GM21576 (cell line): Measurements from ENCODE around the gene TBC1D22A.

Experiments
- ATAC-seq: cut with Tn5 transposase; IDR thresholded peaks from one replicate; pipeline ENCODE4 v1.9.1; 2021; ENCODE audit warnings: mild to moderate bottlenecking, moderate library complexity; ENCODE audit not compliant: unreplicated experiment

Gene TBC1D22A

DNA sequence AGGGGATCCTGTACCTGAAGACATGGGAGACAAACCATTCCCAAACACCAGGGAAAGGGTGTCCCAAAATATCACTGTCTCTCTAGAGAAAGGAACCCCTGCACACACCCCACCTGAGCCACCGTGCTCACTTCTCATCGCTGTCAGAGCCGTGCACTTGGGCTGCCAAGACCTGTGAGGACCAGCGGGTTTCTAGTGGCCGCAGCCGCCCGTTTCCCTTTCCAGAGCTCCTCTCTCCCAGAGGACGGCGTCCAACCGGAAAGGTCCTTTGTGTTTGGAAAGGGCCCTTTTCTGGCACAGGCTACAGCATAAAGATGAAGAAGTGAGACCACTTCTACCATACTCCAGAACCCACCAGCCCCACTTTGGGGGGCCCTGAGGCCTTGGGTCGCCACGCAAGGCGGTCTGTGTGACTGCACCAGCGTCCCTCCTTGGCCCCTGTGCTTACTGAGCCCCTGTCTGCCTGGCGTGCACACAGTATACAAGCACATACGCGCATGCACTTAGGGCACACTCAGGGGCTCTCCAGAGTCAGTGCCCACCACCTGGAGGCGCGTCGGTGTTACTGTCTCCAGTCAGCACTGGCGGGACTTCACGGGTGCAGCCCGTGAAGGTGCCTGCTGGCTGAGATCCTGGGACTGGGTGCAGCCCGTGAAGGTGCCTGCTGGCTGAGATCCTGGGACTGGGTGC, 381.8 kb downstream of the TBC1D22A start:
- no peak for ATAC-seq

DNA sequence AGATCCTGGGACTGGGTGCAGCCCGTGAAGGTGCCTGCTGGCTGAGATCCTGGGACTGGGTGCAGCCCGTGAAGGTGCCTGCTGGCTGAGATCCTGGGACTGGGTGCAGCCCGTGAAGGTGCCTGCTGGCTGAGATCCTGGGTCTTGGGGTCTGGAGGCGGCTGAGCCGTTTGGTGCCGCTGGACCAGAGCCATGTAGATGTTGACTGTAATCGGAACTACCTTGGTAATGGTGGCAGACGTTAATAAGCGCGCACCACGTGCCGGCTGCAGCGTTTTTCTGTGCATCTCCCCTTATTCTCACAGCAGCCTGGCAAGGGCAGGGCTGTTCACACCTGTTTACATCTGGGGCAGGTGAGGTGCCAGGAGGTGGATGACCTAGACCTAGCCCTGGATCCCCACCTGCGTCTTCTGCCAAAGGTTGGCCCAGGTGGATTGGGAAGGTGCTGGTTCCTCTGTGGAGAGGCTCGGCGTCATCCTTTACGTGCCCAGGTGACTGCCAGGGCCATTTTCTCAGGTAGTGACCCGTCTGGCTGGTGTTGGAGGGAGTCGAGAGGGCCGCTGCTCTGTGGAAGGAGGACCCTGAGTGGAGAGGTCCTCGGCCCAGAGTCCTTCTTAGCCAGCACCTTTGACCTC, 382.5 kb downstream of the TBC1D22A start:
- no peak for ATAC-seq

DNA sequence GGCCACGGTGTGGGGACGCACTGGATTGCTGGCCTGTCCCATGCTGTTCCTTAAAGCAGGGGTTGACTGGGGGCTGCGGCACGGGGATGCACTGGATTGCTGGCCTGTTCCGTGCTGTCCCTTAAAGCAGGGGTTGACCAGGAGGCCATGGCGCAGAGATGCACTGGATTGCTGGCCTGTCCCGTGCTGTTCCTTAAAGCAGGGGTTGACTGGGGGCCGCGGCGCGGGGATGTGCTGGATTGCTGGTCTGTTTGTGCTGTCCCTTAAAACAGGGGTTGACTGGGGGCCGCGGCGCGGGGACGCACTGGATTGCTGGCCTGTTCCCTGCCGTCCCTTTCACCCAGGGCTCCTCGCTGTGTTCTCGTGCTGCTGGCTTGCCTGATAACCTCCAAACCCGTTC, 383.4 kb downstream of the TBC1D22A start:
- ATAC-seq: no peak

DNA sequence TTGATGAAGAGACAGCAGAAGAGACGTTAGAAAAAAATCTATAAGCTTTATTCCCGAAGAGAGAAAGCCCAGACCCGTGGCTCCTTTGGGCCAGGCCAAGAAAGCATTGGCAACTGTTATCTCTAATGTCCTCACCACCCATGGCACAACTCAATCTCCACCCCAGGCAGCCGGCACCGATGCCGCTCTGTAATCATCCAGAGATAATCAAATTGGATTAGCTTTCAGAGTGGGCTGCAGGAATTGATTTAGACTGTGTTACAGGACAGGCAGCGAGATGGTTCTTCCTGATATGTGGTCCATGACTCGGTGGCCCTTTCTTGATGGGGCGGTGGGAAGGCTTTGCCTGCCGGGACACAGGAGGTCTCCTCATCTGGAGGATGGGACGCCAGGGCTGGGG, 383.9 kb downstream of the TBC1D22A start:
- ATAC-seq: no peak

DNA sequence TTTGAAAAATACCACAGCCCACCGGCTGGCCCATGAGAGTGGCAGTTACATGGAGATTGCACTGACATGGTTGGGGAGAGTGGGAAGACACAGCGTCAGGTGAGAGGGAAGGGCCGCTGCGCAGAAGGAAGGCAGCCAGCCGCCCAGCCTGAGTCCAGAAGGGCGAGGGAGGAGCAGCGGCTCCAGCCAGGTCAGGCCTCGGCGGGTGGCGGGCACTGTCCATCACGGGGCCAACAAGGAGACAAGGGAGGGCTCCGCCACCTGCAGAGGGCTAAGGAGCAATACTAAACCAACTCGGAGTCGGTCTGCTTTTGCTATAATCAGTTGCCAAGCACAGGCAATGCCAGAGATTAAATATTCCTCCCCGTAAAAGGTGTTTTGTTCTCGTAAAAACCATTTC, 384.5 kb downstream of the TBC1D22A start:
- ATAC-seq: no peak

DNA sequence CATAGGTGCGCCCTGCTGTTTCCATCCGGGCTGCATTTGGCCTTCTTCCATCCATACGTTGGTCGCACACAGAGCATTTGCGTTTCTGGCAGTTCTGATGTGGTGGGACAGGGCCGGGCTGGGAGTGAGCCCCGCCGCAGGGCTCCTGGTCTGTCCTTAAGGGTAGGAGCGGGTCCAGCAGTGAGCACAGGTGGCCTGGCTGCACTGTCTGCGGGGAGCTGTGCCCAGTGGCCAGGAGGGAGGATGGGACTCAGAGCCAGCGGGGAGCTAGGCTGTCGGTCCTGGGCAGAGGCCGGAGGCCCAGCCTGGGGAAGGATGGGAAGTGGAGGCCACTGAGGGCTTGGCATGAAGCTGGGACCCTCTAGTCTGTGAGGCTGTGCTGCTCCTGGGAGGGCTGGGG, 385.1 kb downstream of the TBC1D22A start:
- no peak for ATAC-seq

DNA sequence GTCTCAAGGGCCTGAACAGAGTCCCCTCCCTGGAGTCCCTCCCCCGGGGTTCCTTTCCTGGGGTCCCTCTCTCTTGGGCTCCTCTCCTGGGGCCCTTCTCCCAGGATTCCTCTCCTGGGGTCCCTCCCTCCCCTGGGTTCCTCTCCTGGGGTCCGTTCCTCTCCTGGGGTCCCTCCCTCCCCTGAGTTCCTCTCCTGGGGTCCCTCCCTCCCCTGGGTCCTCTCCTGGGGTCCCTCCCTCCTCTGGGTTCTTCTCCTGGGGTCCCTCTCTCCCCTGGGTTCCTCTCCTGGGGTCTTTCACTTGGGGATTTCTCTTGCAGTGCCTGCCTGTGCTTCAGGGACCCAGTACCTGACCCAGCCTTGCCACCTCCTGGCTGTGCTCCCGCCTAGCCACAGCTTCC, 386.1 kb downstream of the TBC1D22A start:
- ATAC-seq: no peak

DNA sequence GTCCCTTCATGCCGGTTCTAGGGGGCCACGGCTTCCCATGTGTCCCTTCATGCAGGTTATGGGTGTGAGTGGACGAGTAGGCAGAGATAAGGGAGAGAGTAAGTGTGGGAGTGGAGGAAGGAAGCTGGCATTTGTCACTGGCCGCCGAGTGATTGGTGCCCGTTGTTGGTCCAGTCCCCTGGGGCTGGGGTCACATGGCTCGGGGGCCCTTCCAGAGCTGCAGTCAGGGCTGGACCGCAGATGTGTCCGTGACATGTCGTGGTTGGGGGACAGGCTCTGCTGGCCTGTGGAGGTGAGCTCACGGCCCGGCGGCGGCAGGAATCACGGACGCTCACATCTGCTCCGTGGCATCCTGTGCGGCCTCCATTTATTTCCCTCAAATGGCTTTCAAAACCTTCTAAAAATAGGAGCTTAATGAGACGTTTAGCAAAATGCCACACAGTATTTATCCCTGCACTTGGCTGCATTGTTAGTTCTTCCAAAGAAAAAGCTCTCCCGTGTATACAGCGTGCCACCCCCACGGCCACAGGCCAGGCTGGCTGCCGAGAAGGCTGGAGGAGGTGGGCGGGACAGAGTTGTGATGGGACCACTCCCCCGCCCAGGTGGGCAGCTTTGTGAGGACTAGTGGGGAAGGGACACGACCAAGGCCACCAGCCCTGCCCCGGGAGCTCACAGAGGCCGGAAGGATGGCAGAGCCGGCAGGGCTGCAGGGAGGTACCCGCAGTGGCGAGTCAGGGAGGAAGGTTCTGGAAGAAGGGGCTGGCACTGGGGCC, 386.7 kb downstream of the TBC1D22A start:
- ATAC-seq: no peak

DNA sequence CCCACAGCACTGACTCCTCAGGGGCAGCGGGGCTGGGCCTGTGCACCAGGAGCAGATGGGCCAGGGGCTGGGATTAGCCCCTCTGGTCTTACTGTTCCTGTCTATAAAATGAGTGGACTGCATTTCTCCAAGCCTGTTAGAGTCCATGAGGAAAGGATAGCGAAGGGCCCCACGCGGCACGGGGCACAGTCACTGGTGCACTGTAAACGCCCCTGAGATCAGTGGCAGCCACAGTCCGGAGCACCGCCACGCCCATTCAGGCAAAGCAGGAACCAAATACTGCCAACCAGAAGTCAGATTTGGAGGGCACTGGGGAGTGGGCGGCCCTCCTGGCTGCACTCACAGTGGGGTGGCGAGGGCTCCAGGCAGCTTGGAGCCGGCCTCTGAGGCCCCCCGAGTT, 387.5 kb downstream of the TBC1D22A start:
- no peak for ATAC-seq

DNA sequence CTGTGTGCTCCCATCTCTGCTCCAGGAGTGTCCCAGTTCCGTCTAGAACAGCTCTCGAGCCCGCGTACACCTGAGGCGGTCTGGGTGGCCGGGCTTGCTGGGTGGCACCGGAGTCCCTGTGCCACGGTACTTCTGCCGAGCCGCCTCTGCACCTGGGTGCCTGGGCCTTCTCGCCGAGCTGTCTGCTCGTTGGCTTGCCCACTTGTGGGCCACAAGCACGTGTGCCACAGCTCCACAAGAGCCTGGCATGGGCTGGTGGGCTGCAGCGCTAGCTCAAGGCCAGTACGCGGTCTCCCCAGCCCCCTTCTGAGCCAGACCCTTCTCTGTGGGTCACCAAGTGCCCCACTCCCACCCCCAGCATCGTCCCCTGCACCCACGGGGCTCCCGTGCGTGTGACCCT, 388.0 kb downstream of the TBC1D22A start:
- no peak for ATAC-seq

DNA sequence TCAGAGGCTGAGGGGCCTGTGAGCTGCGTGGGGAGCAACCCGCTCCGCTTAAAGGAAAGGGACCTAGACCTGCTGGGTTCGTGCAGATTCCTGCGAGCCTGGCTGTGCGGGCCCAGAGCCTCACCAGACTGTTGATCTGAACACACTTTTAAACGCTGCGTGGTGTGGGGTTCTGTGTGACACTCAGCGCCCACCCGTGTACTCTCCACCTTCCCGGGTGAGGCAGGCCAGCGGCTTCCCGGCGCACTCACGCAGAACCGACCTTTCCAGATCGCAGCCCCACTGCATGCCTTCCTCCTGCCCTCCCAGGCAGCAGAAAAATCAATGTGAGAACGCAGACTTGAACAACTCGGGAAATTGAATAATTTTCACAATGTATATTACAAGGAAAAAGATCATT, 388.6 kb downstream of the TBC1D22A start:
- ATAC-seq: no peak

DNA sequence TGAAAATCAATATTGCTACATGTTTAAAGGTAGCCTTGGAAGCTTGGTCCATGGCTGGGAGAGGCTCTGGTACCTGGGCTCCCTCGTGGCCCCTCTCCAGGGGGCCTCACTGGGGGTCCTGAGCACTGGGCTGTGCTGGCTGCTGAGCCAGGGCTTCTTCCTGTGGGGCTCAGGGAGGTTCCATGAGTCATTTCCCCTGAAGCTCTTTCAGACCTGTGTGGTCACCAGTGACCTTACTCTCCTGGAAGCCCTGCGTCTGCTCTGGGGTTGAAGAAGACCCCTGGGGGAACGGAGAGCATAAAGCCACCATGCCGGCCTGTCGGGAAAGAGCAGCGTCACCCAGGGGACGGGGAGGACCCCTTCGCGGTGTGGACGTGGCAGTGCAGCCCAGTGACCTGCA, 389.0 kb downstream of the TBC1D22A start:
- no peak for ATAC-seq

DNA sequence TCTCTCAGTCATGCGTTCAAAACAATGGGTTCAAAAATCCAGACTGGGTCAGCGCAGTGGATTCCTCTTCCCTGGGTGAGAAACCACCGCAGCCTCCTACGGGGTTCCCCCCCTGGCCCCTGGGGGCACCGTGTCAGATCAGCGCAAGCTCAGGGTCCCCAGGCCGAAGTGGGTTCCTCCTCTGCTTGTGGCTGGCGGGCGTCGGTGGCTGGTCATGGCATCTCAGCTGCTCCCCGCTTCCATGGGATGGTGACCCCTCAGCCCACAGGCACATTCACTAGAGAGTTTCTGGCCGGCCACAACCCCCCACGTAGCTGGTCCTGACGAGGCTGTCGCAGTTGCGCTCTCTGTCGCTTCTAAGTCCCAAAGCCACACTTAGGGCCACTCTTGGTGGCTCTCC, 389.8 kb downstream of the TBC1D22A start:
- no peak for ATAC-seq

DNA sequence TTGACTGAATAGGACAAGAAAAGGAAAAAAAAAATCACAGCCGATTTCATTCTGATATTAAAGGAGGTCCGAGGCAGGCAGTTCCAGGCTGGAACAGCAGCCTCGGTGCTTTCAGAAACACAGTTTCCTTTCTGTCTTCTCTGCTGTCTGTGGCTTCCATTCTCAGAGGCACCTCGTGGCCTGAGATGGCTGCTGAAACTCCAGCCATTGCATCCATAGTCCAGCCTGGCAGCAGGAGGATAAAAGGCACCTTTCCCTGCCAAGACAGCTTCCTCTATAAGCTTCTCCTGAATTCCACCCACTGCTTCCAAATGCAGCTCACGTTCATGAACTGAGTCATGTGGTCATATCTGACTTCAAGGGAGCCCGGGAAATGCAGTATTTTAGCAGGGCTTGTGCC, 390.5 kb downstream of the TBC1D22A start:
- no peak for ATAC-seq

DNA sequence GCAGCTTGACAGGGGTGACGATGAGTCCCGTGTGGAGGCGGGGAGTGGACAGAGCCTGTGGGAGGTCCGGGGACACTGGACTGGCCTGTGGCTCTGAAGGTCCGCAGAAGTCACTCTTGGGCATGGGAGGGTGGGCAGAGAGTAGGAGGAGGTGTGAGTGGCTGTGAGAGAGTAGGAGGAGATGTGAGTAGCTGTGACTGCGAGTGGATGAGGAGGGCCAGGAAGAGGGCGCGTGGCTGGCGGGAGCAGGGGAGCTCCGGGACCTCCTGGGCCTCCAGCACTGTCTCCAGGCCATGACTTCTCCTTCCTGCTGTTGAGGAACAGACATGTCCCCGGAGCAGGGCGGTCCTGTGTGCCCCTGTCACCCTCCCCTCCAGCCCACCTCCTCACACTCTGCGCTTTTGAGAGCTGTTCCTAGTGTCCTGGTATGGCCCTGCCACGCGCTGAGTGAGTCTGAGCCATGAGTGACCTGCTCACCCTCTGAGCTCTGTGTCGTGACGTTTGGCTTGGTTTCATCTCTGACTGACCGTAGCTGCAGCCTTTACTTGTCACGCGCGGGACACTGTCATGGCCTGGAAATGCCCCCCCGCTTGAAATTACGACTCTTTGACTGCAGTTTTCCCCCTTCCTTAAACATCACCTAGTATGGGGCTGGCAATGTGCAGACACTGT, 391.5 kb downstream of the TBC1D22A start:
- no peak for ATAC-seq

DNA sequence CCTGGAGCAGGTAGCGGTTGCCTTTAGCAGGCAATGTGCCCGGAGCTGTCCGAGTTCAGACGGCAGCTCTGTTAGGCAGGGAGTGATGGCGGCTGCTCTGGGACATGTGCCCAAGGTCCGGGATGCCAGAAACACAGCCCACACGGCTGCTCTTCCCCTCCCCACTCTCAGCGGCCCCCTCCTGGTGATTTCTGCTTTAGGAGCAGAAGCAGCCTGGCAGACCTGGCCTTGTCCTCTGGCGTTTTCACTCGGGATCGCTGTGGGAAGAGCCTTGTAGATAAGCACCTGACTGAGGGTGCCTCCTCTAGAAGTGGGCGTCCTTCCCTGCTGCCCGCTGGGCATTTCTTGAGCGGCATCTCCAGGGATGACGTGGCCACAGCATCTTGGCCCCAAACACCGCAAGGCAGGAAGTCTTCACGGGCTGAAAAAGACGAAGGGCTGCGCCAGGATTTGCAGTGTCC, 392.2 kb downstream of the TBC1D22A start:
- ATAC-seq: no peak

DNA sequence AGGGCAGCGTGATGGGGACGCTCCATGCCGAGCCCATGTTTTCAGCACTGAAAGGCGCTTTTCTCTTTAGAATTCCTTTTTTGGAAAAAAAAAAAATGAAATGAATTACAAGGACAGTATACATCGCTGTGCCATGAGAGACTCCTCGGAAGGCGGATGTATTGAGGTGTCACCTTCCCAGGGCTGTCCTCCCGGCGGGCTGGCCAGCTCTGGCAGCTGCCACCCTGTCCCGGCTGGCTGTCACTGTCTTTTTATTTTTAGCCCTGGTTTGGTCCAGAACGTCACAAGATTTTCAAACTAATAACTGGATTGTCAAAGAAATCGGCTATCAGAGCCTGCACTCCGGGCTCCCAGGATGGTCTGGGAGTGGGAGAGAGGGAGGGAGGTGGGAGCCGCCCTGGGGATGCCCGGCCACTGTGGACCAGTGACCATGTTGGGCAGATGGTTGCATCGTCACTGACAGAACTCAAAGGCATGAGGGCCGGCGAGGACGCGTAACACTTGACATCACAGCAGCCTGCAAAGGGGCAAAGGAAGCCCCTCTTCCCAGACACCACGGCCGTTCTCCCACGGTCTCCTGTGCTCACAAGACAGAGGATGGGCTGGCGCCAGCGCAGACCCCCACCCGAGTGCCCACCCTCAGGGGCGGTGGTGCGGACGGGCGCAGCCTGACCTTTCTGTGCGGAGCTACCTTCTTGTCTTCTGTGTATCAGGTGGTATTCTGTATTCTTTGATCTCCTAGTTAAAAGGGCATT, 392.9 kb downstream of the TBC1D22A start:
- ATAC-seq: no peak

DNA sequence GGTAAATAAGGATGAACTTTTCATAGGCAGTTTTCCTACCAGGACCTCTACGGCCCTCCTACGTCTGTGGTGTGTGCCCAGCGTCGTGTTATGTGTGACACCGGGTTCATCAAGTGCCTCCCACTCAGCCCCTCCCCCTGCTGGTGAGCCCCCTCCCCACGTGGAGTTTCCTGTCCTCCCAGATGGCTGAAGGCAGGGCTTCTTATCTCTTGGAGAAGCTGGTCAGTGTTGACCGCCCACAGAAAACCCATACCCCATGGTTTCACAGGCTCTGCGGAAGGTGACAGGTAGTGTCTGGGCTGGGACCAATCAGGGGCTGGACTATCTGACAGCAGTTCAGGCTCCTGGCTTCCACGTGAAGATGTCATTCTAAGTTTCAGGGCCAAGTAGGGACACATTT, 393.5 kb downstream of the TBC1D22A start:
- no peak for ATAC-seq

DNA sequence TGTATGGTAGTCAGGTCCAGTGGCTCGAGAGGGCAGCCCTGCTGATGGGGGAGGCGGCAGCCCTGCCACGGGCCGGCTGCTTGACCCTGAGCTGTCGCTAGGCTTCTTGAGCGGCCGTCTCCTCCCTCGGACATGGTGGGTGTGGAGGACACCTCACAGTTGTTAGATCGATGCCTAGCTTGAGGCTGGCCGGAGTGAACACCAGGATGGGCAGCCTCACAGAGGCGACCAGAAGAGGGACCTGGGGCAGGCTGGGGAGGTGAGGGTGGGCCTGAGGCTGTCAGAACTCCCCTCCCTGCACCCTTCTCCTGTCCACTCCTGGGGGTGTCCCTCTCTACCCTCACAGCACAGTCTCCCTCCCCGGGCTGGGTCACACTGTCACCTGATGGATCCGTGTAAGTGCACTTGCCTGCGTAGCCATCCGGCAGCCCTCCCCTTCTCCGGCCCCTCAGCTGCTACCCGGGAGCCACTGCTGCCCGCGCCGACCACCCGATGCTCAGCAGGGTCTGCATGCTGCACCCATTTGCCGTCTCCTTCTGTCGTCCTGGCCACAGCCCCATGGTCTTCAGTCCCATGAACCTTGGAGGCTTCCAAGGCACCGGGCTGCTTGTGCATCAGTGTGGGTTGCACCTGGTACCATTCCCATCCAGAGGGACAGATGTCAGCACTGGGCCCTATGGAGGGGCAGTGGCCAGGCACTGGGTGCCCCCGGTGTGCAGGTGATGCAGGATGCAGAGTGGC, 394.1 kb downstream of the TBC1D22A start:
- ATAC-seq: no peak

DNA sequence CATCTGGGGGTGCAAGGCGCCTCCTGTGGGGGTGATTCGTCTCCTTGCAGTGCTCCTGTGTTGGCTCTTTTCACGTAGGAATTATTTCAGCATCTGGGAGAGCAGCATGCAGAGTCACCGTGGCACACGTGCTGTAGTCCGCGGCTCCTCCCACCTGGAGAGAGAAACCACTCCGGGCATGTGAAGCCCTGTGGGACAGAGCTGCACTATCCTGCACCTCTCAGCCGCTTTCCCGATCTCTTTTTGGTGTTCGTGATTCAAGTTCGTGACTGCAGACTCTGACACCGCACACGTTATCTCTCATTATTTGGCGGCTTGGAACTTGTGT, 394.6 kb downstream of the TBC1D22A start:
- no peak for ATAC-seq
